NCI-H2196 (cell line): ENCODE results near the gene ZIC4.

Source experiments
- DNase-seq: peaks from one replicate; lab custom pipeline; 2025; ENCODE audit not compliant: unreplicated experiment; lab: John Stamatoyannopoulos, UW

ZIC4 gene

GRCh38 chr3:147406028-147406931 is at the start of gene ZIC4:
Gene ZIC4, minus strand, starts transcription at chr3:147406543. Its CDS starts 3,746 bp downstream, at chr3:147402797.
- DNase-seq = no peak

DNA sequence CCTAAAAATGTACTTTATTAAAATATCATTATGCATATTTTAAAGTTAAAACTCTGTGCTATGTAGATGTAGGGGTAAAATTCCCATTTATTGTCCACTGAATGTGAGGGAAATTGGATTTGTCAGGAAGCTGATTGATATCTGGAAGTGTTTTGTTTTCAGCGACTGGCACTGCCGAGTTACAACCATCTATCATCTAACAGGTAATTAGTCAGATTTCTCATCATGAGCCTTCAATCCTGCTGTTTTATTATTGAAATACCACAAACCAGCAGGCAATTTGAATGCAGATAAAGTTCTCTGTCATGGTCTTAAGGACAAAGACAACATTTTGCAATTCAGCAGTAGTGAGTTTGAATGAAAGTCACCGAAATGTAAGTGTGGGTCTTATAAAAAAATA is 43.3 kb upstream of the ZIC4 start:
- no peak for DNase-seq

- DNase-seq = no peak
These were observed 40.9 kb upstream of the ZIC4 start for GRCh38 chr3:147447224-147447623.

DNA sequence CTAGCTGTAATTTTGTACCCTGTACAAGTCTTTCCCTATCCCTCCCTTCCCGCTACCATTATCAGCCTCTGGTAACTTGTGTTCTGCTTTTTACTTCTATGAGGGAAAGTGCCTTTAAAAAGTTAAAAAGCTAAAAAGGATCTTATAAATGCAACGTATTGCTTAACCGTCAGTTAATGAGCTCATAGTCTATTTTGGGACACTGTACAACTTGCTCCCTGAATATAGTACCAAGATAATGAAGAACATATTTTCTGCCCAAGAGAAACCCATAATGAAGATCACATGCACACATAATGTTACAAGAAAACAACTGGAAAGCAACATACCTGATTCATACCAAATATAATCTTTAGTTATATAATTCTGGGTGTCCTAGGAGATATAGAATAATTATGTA is 25.4 kb upstream of the ZIC4 start:
- no peak for DNase-seq

GRCh38 chr3:147428754-147429153 is 22.4 kb upstream of the ZIC4 start:
- DNase-seq = no peak

- DNase-seq = no peak
These were observed 22.0 kb upstream of the ZIC4 start for GRCh38 chr3:147428326-147428725.

GRCh38 chr3:147427746-147428145 is 21.4 kb upstream of the ZIC4 start:
- no peak for DNase-seq

- no peak for DNase-seq
These were observed 20.6 kb upstream of the ZIC4 start for GRCh38 chr3:147426931-147427330.

- DNase-seq = no peak
These were observed 19.1 kb upstream of the ZIC4 start for GRCh38 chr3:147425388-147425850.

GRCh38 chr3:147424581-147425387 is 18.4 kb upstream of the ZIC4 start:
- DNase-seq = no peak

- no peak for DNase-seq
These were observed 17.6 kb upstream of the ZIC4 start for GRCh38 chr3:147423798-147424580.

- no peak for DNase-seq
These were observed 17.1 kb upstream of the ZIC4 start for GRCh38 chr3:147423537-147423797.

DNA sequence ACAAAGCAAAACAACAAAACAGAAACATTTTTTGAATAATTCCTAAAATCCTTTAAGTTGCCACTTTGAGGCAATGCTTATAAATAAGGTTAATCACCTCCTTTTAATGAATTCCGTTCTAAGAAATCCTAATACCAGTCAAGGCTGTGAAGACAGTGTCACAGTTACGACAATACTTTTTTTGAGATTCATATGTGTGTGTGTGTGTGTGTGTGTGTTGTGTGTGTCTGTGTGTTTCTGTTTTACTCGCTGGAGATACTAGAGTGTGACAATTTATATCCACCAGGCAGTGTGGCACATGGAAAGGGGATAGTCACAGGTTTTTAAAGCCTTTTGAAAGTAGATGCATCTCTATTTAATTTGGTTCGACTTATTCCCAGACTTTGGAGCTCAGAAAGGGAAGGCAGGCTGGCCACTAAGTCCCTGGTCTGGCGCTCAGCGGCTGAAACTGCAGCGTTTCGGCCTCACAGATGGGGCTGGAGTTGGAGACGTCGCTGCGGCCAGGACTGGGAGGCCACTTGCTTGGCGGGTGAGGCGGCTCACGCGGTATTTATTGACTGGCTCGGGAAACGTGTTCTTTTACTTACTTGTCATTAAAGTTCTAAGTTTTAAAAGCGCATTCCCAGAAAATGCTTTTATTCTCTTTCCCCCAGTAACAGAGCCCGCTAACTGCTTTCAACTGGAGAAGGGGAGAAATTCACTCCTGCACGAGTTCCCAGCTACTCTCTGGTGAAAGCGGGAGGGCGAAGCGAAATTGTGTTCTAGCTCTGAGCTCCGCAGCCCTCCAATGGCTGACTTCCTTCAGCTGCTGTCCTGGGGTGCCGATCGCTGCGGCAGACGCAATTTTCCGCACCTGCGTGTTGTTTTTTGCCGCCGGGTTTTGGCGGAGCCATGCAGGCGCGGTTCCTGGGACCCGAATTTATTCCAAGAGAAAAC is 16.5 kb upstream of the ZIC4 start:
- no peak for DNase-seq

DNA sequence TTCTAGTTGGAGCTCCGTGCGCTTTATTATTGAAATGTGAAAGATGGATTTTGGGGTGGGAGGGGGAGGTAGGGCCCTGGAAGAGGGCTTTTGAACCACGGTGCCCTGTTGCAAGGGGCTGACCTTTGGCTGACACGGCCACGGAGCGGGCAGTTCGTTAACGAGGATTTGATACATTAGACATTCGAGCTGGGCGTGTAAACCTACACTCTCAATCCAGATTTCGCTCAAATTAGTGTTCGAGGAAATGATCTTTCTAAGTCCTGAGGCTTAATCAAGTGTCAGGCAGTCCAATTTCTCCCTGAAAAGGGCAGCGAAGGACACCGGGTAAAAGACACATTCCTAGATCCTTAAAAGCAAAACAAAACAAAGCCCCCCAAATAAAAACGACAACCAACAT is 15.9 kb upstream of the ZIC4 start:
- no peak for DNase-seq

- no peak for DNase-seq
These were observed 15.0 kb upstream of the ZIC4 start for GRCh38 chr3:147421184-147421912.

DNA sequence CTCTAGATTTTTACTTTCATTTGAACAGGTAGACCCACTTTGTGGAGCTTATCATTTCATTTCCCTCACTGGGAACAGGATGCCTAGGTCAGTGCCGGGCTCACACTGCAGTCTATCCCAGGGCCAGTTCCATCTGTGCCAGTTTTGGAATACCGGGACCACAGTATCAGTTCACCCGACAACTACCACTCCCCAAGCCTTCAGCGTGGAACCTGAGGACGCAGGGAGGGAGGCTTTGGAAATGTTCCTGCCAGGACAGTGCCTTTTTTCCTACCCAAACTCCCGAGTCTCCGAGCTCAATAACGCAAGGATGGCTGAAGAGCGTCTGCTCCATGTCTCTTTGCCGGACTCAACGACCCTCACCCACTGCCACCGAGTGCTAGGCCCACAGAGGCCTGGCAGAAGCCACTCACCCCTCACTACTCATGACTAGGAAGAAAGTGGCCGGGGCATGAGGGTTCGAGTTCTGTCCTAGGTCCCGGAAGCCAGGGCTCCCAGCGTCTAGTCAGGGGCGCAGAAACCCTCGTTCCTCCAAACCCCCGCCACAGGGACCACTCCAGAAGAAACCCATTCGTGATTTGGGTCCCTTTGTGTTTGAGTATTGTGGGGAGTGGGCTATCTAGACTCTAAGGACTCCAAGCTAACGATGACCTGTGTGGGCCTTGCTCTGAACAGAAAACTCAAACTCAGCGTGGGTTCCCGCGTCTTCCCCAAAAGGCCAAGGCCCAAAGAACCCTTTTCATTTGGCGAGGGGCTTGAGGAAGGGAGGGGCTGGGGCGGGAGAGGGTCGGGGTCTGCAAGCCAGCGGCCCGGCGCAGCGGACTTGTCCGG is 14.2 kb upstream of the ZIC4 start:
- no peak for DNase-seq

- no peak for DNase-seq
These were observed 13.5 kb upstream of the ZIC4 start for GRCh38 chr3:147419781-147420224.

- DNase-seq = no peak
These were observed 12.7 kb upstream of the ZIC4 start for GRCh38 chr3:147418808-147419701.
